ENCODE data around the gene PCBP3.
"Not testable (repeated sequence)": the region's sequence is repeated elsewhere in the genome, so short reads cannot be mapped to it uniquely, and the experiment has no call there.

Gene PCBP3

DNA sequence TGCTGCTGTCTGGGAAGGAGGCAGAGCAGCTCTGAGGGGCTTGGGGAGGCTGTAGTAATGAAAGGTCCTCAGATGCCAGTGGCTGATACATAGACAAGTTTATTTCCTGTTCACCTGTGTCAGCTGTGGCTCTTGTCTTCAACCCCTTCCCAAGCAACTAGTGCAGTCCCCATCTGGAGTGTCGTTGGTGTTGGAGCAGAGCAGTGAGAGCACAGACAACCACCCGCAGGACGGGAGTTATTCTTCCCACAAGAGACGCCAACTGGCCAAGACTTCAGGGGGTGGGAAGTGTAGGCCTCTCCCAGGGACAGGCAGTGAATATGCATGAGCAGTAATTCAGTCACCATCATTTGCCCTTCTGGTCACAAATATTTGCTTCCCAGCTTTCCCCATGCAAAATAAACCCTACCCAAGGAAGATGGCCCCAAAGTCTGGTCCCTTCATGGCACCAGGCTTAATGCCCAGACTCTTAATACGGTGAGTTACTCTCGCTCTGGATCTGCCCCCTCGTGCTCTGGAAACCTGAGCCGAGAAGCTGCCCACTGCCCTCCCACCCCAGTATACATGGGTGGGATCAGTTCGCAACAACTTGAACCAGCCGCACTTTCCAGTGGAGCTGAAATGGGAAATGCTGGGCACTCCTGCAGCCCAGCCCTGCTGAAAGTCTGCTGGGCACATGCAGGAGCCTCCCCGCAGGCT is 184.5 kb downstream of the PCBP3 start:
- no peak for DNase-seq (ENCODE audit: low read depth in 2 of 2)

DNA sequence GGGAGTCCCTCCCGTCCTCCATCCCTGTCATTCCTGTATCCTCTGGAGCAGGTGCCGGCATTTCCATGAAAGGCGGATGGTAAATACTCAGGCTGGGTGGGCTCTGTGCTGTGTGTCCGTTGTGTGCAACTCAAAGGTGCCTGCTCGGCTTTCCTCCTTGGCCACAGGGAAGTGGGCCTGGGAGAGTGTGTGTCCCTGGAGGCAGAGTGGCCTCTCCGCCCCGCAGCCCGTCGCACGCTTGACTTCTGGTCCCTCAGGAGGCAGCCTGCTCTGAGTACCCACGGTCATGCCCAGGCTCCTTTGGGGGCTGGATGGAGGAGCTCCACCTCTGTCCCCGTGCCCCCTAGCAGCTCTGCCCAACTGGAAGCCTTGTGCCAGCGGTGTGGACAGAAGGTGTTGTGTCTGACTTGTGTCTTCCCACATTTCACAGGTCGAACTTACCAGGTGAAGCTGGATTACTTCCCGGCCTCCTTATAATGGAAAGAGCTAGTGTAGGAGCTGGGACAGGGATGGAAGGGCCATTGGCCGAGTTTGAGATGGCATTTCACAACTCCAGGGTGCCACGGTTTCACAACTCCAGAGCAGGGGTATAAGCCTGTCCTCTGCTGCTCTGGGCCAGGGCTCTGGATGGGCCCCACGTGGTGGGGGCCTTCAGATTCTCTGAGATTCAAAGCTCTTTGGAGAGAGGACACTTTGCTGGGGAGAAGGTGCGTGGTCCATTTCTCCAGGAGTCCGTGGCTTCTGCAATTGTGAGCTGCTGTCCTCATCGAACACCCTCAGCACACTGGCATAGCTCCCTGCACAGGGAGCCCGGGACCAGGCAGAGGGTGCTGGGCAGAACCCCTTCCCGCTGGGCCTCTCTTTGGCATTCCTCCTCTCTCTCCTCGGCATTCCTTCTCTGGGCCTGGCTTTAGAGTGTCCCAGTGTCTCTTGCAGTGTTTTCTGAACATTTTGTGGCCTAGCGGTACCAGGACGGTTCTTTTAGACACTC is 185.3 kb downstream of the PCBP3 start:
- DNase-seq (ENCODE audit: low read depth in 2 of 2), result no peak

DNA sequence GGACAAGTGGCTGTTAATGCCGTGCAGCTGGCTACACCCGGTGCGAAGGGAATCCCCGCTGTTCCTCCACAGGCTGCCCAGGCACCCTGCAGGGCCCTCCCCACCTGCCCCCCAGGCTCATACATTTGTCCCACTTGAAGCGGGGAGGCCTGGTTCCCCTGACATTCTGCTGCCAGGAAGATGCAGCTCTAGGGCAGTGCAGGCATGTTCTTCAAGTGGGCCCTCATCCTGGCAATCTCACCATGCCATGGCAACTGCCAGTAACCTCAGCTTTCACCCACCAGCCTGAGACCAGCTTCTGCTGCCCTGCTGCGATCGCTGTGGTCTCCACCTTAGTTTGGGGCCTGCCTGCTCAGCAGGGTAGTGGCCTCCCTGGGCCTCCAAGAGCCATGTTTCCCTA is 186.1 kb downstream of the PCBP3 start:
- no peak for DNase-seq (ENCODE audit: low read depth in 2 of 2)

- DNase-seq (ENCODE audit: low read depth in 2 of 2), result no peak
Observed at GRCh38 chr21:45830221-45830640, 186.7 kb downstream of the PCBP3 start.

GRCh38 chr21:45830720-45831366 is 187.3 kb downstream of the PCBP3 start:
- no peak for DNase-seq (ENCODE audit: low read depth in 2 of 2)

DNA sequence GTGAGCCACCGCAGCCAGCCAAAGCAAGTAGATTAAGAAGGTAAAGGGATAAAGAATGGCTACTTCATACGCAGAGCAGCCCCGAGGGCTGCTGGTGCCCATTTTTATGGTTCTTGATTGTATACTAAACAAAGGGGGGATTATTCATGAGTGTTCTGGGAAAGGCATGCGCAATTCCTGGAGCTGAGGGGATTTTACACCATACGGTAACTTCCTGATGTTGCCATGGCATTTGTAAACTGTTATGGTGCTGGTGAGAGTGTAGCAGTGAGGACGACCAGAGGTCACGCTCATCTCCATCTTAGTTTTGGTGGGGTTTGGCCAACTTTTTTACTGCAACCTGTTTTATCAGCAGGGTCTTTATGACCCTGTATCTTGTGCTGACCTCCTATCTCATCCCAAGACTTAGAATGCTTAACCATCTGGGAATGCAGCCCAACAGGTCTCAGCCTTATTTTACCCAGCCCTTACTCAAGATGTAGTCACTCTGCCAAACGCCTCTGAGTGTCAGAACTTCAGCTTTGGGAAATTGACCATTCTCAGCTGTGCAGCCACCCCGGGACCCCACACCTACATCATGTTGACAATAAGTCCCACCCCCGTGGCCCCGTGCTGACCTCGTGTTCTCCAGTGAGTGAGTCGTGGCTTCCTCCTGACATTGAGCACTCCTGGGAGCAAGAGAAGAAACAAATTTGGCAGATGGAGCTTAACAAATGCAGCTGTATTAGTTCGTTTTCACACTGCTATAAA is 188.6 kb downstream of the PCBP3 start:
- no peak for DNase-seq (ENCODE audit: low read depth in 2 of 2)

GRCh38 chr21:45832741-45833235 is 189.3 kb downstream of the PCBP3 start:
- not testable (repeated sequence) for DNase-seq (ENCODE audit: low read depth in 2 of 2)

- DNase-seq (ENCODE audit: low read depth in 2 of 2), result no peak
Observed at GRCh38 chr21:45833414-45833813, 189.9 kb downstream of the PCBP3 start.

DNA sequence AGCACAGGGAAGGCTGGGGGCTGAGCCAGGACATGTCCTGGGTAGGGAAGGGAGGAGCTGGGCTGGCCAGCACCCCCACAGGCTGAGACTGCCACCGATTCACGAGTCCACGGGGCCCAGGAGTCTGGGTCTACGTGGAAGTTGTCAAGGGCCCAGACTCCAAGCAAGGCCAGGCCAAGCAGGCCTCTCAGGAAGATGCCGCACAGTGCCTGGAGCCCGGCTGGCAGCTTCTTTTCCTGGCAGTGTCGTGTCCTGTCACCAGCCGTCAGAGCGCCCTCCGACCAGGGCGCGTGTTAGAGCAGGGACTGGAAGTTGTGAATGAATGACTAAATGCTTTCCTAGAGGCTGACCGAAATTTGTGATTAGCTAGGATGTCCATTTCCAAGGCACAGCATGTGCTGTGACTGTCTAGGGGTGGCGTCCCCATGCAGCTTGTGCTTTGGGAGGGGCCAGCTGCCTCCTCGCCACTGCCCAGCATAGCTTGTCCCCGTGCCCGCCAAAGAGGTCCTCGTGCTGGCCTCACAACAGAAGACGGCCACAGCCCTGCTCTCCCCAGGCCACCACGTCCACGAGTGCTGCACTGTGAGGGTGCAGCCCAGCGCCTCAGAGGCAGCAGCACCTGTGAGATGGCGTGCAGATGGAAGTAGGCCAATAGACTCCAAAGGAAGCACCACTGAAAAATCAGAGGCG is 190.6 kb downstream of the PCBP3 start:
- no peak for DNase-seq (ENCODE audit: low read depth in 2 of 2)

- no peak for DNase-seq (ENCODE audit: low read depth in 2 of 2)
Observed at GRCh38 chr21:45834821-45835293, 191.3 kb downstream of the PCBP3 start.

DNA sequence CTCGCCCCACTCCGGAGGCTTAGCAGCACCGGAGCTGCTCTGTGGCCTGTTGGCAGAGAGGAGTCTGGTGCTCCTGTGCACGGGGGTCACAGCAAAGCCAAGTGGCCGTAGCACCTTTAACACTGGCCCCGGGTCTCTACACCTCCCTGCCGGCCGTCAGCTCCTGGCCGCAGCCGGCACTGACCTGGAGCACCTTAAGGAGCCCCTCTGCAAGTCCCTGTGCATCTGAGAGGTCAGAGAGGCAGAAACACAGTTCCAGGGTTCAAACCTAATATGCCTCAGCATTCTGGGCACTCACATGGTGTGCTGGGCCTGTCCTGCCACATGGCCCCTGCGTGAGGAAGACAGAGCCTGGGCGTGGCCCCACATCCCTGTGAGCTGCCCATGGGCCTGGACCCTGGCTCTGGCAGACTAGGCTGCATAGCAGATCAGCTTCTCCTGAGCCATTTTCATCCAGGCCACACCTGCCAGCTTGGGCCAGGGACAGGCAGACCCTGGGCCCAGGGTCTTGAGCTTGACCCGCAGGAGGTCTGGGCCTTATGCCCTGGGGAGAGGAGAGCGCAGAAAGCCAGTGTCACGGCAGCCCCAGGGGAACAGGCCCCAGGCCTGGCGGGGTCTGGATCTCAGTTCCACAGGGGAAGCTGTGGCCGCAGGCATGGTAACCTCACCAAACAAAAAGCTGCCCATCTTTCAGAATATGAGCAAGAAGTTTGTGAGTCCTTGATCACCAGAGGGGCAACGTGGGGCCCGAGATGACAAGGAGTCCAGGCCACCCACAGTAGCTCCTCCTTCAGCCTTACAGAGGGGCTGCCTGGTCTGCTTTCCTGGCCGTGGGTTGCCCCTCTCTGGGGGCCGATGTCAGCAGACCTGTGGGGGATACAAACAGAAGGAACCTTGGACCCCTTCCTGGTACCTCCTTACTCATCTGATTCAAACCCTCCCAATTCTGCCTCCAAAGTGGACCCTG is 192.1 kb downstream of the PCBP3 start:
- DNase-seq (ENCODE audit: low read depth in 2 of 2), result no peak

DNA sequence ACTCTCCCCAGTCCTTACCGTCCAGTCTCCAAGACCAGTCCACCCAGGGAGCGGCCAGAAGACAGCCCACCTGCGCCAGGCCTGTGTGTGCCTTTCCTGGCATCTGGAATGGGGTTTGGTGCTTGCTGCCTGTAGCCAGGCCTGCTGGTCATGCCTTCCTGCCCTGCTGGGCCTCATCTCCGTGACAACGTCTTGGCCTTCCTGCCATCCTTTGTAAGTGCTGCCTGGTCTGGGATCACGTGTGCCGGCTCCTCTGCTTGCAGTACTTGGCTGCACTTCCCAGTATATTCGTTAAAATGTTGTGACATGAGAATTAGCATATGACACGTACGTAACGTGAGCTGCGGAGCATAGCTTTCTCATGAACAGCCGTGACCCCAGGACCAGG is 192.7 kb downstream of the PCBP3 start:
- no peak for DNase-seq (ENCODE audit: low read depth in 2 of 2)

- DNase-seq (ENCODE audit: low read depth in 2 of 2), result no peak
Observed at GRCh38 chr21:45836694-45837670, 193.5 kb downstream of the PCBP3 start.

- no peak for DNase-seq (ENCODE audit: low read depth in 2 of 2)
Observed at GRCh38 chr21:45837936-45838335, 194.4 kb downstream of the PCBP3 start.

- DNase-seq (ENCODE audit: low read depth in 2 of 2), result no peak
Observed at GRCh38 chr21:45838634-45839033, 195.1 kb downstream of the PCBP3 start.

GRCh38 chr21:45839274-45839673 is 195.7 kb downstream of the PCBP3 start:
- DNase-seq (ENCODE audit: low read depth in 2 of 2), result no peak

DNA sequence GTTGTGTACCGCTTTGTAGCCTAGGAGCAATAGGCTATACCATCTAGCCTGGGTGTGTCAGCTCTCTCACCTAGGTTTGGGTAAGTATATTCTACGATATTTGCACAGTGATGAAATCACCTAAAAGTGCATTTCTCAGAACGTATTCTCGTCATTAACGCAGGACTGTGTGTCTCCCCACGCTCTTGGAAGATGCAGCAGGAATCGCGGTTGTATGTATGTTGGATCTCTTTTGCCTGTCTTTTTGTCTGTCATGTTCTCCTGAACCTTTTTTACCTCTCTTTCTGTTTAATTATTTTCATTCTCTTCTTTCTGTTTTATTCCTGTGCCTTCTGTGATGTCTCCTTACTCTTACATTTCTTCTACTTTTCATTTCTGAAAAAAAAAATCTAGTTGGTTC is 197.5 kb downstream of the PCBP3 start:
- no peak for DNase-seq (ENCODE audit: low read depth in 2 of 2)

DNA sequence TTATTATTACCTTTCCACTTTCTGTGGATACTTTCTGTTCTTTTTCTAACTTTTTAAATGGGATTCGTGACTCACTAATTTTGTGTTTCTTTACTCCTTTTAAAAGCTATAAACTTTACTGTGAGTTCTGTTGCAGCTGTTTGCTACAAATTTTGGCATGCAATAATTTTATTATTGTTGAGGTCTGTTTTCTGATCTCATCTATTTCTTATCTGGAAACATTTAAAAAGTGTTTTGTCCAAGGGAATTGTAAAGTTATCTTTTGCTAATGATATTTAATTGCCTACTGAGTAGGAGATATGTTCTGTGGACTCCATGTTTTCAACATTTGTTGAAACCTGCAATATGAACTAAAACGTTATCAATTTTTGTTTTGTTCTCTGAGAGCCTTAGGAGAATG is 199.9 kb downstream of the PCBP3 start:
- DNase-seq (ENCODE audit: low read depth in 2 of 2), result no peak
